ENCODE results near the gene C14orf180.

DNA sequence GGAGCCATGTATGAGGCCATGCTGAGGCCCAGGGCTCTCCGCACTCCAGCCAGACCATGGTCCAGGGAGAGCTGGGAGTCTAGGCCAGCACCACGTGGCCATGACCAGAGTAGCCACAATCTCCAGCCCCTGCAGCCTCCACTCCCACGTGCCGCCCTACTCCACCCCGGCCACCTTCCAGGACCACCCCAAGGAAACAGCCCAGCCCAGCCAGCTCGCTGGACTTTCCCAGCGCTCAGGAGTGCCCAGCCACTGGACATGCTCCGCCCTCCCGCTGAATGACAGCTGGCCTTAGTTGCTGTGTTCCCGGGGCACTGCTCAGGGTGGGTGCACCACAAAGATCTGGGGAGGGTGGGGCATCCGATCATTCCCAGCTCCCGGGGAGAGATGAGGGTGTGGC lies 2.1 kb upstream of the C14orf180 start:
- TF ChIP-seq ZNF121 (CRISPR knock-in tag; IDR thresholded peaks at IDR 0.05) (no peak), JUN (CRISPR knock-in tag; IDR thresholded peaks at IDR 0.05) (no peak), GTF2I (CRISPR knock-in tag; conservative IDR thresholded peaks at IDR 0.05) (no peak), SMAD3 (CRISPR knock-in tag; IDR thresholded peaks at IDR 0.05; ENCODE audit: borderline replicate concordance) (no peak), ESRRA (CRISPR knock-in tag; IDR thresholded peaks at IDR 0.05; ENCODE audit: borderline replicate concordance) (no peak), TEAD4 (CRISPR knock-in tag; IDR thresholded peaks at IDR 0.05) (no peak), NR3C1 (CRISPR knock-in tag; conservative IDR thresholded peaks at IDR 0.05; ENCODE audit: low read depth) (no peak), AFF4 (CRISPR knock-in tag; IDR thresholded peaks at IDR 0.05; ENCODE audit: borderline replicate concordance) (no peak), PRDM15 (CRISPR knock-in tag; IDR thresholded peaks at IDR 0.05) (no peak), SP1 (CRISPR knock-in tag; conservative IDR thresholded peaks at IDR 0.05) (no peak), ETV6 (CRISPR knock-in tag; IDR thresholded peaks at IDR 0.05) (no peak)
- TF ChIP-seq, protein P1, sequence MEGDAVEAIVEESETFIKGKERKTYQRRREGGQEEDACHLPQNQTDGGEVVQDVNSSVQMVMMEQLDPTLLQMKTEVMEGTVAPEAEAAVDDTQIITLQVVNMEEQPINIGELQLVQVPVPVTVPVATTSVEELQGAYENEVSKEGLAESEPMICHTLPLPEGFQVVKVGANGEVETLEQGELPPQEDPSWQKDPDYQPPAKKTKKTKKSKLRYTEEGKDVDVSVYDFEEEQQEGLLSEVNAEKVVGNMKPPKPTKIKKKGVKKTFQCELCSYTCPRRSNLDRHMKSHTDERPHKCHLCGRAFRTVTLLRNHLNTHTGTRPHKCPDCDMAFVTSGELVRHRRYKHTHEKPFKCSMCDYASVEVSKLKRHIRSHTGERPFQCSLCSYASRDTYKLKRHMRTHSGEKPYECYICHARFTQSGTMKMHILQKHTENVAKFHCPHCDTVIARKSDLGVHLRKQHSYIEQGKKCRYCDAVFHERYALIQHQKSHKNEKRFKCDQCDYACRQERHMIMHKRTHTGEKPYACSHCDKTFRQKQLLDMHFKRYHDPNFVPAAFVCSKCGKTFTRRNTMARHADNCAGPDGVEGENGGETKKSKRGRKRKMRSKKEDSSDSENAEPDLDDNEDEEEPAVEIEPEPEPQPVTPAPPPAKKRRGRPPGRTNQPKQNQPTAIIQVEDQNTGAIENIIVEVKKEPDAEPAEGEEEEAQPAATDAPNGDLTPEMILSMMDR (IDR thresholded peaks at IDR 0.05), result no peak
- TF ChIP-seq, protein P2, sequence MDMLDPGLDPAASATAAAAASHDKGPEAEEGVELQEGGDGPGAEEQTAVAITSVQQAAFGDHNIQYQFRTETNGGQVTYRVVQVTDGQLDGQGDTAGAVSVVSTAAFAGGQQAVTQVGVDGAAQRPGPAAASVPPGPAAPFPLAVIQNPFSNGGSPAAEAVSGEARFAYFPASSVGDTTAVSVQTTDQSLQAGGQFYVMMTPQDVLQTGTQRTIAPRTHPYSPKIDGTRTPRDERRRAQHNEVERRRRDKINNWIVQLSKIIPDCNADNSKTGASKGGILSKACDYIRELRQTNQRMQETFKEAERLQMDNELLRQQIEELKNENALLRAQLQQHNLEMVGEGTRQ (CRISPR knock-in tag; IDR thresholded peaks at IDR 0.05), result no peak
